IMR-90 (cell line): ENCODE results near the gene SHROOM1.

Experiments
- CTCF ChIP-seq: conservative IDR thresholded peaks from 2 replicates; pipeline ENCODE4 v1.5.1; 2012; ENCODE audit warnings: mild to moderate bottlenecking, low read depth, low read length, improper control_type of control experiment
- FOS ChIP-seq: fragments of 150-350 bp; IDR thresholded peaks from 2 replicates; pipeline ENCODE4 v1.6.1; 2016; ENCODE audit warnings: low read depth, low read length
- MAFK ChIP-seq: IDR thresholded peaks from 2 replicates; pipeline ENCODE4 v1.6.1; 2012; ENCODE audit warnings: low read depth, low read length, improper control_type of control experiment
- POLR2A ChIP-seq: IDR thresholded peaks from 2 replicates; pipeline ENCODE4 v1.6.1; 2012; ENCODE audit warnings: mild to moderate bottlenecking, low read depth, low read length
- RAD21 ChIP-seq: IDR thresholded peaks from 2 replicates; pipeline ENCODE4 v1.6.1; 2012; ENCODE audit warnings: low read length, improper control_type of control experiment
- RCOR1 ChIP-seq: IDR thresholded peaks from 2 replicates; pipeline ENCODE4 v1.6.1; 2012; ENCODE audit warnings: mild to moderate bottlenecking, low read length, improper control_type of control experiment; ENCODE audit not compliant: insufficient replicate concordance
- SMC3 ChIP-seq: fragments of 150-350 bp; IDR thresholded peaks from 2 replicates; pipeline ENCODE4 v1.6.1; 2016; ENCODE audit warnings: low read depth, mild to moderate bottlenecking, antibody characterized with exemption, low read length, moderate library complexity
- TF ChIP-seq, protein P1 (sequence below): fragments of 150-350 bp; IDR thresholded peaks from 2 replicates; pipeline ENCODE4 v1.6.1; 2017; ENCODE audit warnings: mild to moderate bottlenecking, antibody characterized with exemption, low read length, low read depth

- TF ChIP-seq POLR2A = no peak
- no peak for TF ChIP-seq RAD21
- TF ChIP-seq CTCF = no peak
- TF ChIP-seq RCOR1 = no peak
- no peak for TF ChIP-seq SMC3
- TF ChIP-seq, protein P1, sequence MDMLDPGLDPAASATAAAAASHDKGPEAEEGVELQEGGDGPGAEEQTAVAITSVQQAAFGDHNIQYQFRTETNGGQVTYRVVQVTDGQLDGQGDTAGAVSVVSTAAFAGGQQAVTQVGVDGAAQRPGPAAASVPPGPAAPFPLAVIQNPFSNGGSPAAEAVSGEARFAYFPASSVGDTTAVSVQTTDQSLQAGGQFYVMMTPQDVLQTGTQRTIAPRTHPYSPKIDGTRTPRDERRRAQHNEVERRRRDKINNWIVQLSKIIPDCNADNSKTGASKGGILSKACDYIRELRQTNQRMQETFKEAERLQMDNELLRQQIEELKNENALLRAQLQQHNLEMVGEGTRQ = no peak
- no peak for TF ChIP-seq MAFK
- no peak for TF ChIP-seq FOS
Measured at GRCh38 chr5:132814503-132815294, 15.7 kb downstream of the SHROOM1 start.
